ENCODE measurements around the gene CHTF18. TPM values are rescaled to one million over a fixed set of nuclear protein-coding genes. Genes with fewer than 3 reads are reported as not detected.

Gene CHTF18
- total and polyA plus RNA-seq, 2 experiments from 2014 or later = 61.3 to 129 TPM

- no peak overlapping the region for H3K4me2 ChIP-seq
- no peak for TF ChIP-seq EZH2phosphoT487 (IDR thresholded peaks at IDR 0.05; ENCODE audit: unreplicated experiment)
- TF ChIP-seq, protein P1, sequence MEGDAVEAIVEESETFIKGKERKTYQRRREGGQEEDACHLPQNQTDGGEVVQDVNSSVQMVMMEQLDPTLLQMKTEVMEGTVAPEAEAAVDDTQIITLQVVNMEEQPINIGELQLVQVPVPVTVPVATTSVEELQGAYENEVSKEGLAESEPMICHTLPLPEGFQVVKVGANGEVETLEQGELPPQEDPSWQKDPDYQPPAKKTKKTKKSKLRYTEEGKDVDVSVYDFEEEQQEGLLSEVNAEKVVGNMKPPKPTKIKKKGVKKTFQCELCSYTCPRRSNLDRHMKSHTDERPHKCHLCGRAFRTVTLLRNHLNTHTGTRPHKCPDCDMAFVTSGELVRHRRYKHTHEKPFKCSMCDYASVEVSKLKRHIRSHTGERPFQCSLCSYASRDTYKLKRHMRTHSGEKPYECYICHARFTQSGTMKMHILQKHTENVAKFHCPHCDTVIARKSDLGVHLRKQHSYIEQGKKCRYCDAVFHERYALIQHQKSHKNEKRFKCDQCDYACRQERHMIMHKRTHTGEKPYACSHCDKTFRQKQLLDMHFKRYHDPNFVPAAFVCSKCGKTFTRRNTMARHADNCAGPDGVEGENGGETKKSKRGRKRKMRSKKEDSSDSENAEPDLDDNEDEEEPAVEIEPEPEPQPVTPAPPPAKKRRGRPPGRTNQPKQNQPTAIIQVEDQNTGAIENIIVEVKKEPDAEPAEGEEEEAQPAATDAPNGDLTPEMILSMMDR (conservative IDR thresholded peaks at IDR 0.05; ENCODE audit: low read depth in 2 of 2) = no peak
- TF ChIP-seq STAT1 (IDR thresholded peaks at IDR 0.05; ENCODE audit: unreplicated experiment) = no peak
- TF ChIP-seq JUNB (IDR thresholded peaks at IDR 0.05; ENCODE audit: unreplicated experiment) = no peak
- TF ChIP-seq NANOG (IDR thresholded peaks at IDR 0.05; ENCODE audit: borderline replicate concordance) = no peak
- no peak for TF ChIP-seq ZNF331 (CRISPR knock-in tag; IDR thresholded peaks at IDR 0.05; ENCODE audit: low read depth)
- TF ChIP-seq REST (IDR thresholded peaks at IDR 0.05; ENCODE audit: unreplicated experiment) = no peak
- no peak for TF ChIP-seq EZH2 (IDR thresholded peaks at IDR 0.05; ENCODE audit: low read depth, unreplicated experiment)
- TF ChIP-seq, protein P2, sequence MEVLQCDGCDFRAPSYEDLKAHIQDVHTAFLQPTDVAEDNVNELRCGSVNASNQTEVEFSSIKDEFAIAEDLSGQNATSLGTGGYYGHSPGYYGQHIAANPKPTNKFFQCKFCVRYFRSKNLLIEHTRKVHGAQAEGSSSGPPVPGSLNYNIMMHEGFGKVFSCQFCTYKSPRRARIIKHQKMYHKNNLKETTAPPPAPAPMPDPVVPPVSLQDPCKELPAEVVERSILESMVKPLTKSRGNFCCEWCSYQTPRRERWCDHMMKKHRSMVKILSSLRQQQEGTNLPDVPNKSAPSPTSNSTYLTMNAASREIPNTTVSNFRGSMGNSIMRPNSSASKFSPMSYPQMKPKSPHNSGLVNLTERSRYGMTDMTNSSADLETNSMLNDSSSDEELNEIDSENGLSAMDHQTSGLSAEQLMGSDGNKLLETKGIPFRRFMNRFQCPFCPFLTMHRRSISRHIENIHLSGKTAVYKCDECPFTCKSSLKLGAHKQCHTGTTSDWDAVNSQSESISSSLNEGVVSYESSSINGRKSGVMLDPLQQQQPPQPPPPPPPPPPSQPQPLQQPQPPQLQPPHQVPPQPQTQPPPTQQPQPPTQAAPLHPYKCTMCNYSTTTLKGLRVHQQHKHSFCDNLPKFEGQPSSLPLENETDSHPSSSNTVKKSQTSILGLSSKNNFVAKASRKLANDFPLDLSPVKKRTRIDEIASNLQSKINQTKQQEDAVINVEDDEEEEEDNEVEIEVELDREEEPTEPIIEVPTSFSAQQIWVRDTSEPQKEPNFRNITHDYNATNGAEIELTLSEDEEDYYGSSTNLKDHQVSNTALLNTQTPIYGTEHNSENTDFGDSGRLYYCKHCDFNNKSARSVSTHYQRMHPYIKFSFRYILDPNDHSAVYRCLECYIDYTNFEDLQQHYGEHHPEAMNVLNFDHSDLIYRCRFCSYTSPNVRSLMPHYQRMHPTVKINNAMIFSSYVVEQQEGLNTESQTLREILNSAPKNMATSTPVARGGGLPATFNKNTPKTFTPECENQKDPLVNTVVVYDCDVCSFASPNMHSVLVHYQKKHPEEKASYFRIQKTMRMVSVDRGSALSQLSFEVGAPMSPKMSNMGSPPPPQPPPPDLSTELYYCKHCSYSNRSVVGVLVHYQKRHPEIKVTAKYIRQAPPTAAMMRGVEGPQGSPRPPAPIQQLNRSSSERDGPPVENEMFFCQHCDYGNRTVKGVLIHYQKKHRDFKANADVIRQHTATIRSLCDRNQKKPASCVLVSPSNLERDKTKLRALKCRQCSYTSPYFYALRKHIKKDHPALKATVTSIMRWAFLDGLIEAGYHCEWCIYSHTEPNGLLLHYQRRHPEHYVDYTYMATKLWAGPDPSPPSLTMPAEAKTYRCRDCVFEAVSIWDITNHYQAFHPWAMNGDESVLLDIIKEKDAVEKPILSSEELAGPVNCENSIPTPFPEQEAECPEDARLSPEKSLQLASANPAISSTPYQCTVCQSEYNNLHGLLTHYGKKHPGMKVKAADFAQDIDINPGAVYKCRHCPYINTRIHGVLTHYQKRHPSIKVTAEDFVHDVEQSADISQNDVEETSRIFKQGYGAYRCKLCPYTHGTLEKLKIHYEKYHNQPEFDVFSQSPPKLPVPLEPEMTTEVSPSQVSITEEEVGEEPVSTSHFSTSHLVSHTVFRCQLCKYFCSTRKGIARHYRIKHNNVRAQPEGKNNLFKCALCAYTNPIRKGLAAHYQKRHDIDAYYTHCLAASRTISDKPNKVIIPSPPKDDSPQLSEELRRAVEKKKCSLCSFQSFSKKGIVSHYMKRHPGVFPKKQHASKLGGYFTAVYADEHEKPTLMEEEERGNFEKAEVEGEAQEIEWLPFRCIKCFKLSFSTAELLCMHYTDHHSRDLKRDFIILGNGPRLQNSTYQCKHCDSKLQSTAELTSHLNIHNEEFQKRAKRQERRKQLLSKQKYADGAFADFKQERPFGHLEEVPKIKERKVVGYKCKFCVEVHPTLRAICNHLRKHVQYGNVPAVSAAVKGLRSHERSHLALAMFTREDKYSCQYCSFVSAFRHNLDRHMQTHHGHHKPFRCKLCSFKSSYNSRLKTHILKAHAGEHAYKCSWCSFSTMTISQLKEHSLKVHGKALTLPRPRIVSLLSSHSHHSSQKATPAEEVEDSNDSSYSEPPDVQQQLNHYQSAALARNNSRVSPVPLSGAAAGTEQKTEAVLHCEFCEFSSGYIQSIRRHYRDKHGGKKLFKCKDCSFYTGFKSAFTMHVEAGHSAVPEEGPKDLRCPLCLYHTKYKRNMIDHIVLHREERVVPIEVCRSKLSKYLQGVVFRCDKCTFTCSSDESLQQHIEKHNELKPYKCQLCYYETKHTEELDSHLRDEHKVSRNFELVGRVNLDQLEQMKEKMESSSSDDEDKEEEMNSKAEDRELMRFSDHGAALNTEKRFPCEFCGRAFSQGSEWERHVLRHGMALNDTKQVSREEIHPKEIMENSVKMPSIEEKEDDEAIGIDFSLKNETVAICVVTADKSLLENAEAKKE (CRISPR knock-in tag; IDR thresholded peaks at IDR 0.05) = no peak
- TF ChIP-seq POLR2AphosphoS5 (IDR thresholded peaks at IDR 0.05; ENCODE audit: low read depth) = no peak
- no peak for TF ChIP-seq ZNF114 (CRISPR knock-in tag; IDR thresholded peaks at IDR 0.05)
- TF ChIP-seq CREB1 (CRISPR knock-in tag; IDR thresholded peaks at IDR 0.05; ENCODE audit: low read depth) = no peak
- TF ChIP-seq ETS1 (IDR thresholded peaks at IDR 0.05) = no peak
- peaks cover 31% of the 10 kb centered on the region for H3K27me3 Mint-ChIP-seq (ENCODE audit: insufficient read depth, low read depth, poor library complexity)
- no peak overlapping the region for H3K27ac Mint-ChIP-seq
- H2AFZ ChIP-seq = no peak overlapping the region
- H3K4me1 Mint-ChIP-seq = peaks cover 4% of the 10 kb centered on the region; the same call in 1 of the 3 replicates
- DNase-seq (ENCODE audit: low spot score) (no peak), ATAC-seq (no peak)
- H4K20me1 ChIP-seq (replicated peaks; ENCODE audit: insufficient read depth) = no peaks in the 10 kb centered on the region; the same call in 1 of the 2 replicates
- H3K36me3 ChIP-seq (ENCODE audit: insufficient read depth) = no peaks in the 10 kb centered on the region
- no peak overlapping the region for H3K4me3 Mint-ChIP-seq
- H3K9me3 Mint-ChIP-seq = no peaks in the 10 kb centered on the region; the same call in 1 of the 3 replicates
- no peaks in the 10 kb centered on the region for H3K79me2 ChIP-seq (replicated peaks; ENCODE audit: insufficient read depth)
- H3K4me3 ChIP-seq = no peak overlapping the region
- peaks cover 13% of the 10 kb centered on the region; the same call in 2 of the 3 replicates for H3K36me3 Mint-ChIP-seq (ENCODE audit: low read depth)
- no peaks in the 10 kb centered on the region for H3K9me2 ChIP-seq (ENCODE audit: insufficient read depth)
- peaks cover 3% of the 10 kb centered on the region; the same call in 1 of the 2 replicates for H3K4me1 ChIP-seq (ENCODE audit: insufficient read depth)
- H3K27me3 ChIP-seq (ENCODE audit: insufficient read depth) = peaks cover 43% of the 10 kb centered on the region
- H3F3A ChIP-seq (replicated peaks; ENCODE audit: low read depth) = no peaks in the 10 kb centered on the region; the same call in 1 of the 2 replicates
- H3K27ac ChIP-seq (ENCODE audit: low read depth) = no peak overlapping the region
Measured at GRCh38 chr16:802461-802860, 14.0 kb downstream of the CHTF18 start.
